Endothelial cell of umbilical vein (primary cell): ENCODE data around the gene ARHGDIB. TPM values are rescaled to one million over a fixed set of nuclear protein-coding genes. Genes with fewer than 3 reads are reported as not detected.

ENCODE experiments used
- BruUV-seq: library from RNA; stranded (reverse); fragments of 400-500 nt; replicated peaks from 2 replicates; lab custom pipeline; 2021; lab: Mats Ljungman, UMichigan
- CTCF ChIA-PET: fragments of 300-600, 350-600 bp; sonication (Branson Sonifier 250); formaldehyde crosslinking; loops from one replicate; lab custom pipeline; 2021; ENCODE audit warnings: antibody characterized with exemption, inconsistent platforms; lab: Charles Lee
- POLR2A ChIA-PET: fragments of 300-600, 350-600 bp; sonication (Branson Sonifier 250); formaldehyde crosslinking; loops from one replicate; lab custom pipeline; 2021; ENCODE audit warnings: antibody characterized with exemption, inconsistent platforms; lab: Charles Lee
- DNase-seq: peaks from one replicate; pipeline ENCODE4 v3.0.0-alpha.2; 2011; ENCODE audit warnings: low read depth, low spot score
- FAIRE-seq: peaks from 2 replicates; lab custom pipeline; 2011; peaks lifted over from hg19 to GRCh38; lab: Jason Lieb, UNC
- H2AFZ ChIP-seq: 2 replicates; pipeline ENCODE4 v1.6.0; 2012; ENCODE audit warnings: low read depth, low read length, control low read depth, inconsistent platforms
- H3K27ac ChIP-seq: 2 replicates; pipeline ENCODE4 v1.5.1; 2011; ENCODE audit warnings: low read depth, mild to moderate bottlenecking, control low read depth, low read length, moderate library complexity; ENCODE audit not compliant: insufficient read depth
- H3K27me3 ChIP-seq, 2 experiments: 2 replicates each; pipeline versions ENCODE4 v1.6.0 to v1.6.1; 2011; ENCODE audit warnings: low read length in 2 of 2, mixed read lengths in 1 of 2; ENCODE audit not compliant: control insufficient read depth in 2 of 2, insufficient read depth in 2 of 2
- H3K36me3 ChIP-seq, 2 experiments: 2 replicates in 1 of 2; 3 replicates in 1 of 2; pipeline ENCODE4 v1.5.1; 2011; ENCODE audit warnings: low read length in 2 of 2, mild to moderate bottlenecking in 1 of 2, moderate library complexity in 1 of 2; ENCODE audit not compliant: control insufficient read depth in 2 of 2, insufficient read depth in 2 of 2; ENCODE audit errors: extremely low read depth in 1 of 2
- H3K4me1 ChIP-seq: 3 replicates; pipeline ENCODE4 v1.5.1; 2011; ENCODE audit warnings: mild to moderate bottlenecking, low read length; ENCODE audit not compliant: control insufficient read depth, insufficient read depth; ENCODE audit errors: extremely low read depth
- H3K4me2 ChIP-seq: 2 replicates; pipeline ENCODE4 v1.6.1; 2011; ENCODE audit warnings: low read length, control low read depth, mixed read lengths; ENCODE audit not compliant: insufficient read depth
- H3K4me3 ChIP-seq, 3 experiments: fragments of 200-600 bp in 1 of 3; sonication (generic), shearing (Covaris generic) in 1 of 3; replicated peaks in 1 of 3; 2 replicates each; pipeline ENCODE4 v1.5.1; 2011 to 2016; ENCODE audit warnings: control low read depth in 3 of 3, low read length in 3 of 3, mild to moderate bottlenecking in 2 of 3, inconsistent platforms in 1 of 3, low read depth in 1 of 3, moderate library complexity in 1 of 3; ENCODE audit not compliant: insufficient read depth in 1 of 3
- H3K79me2 ChIP-seq: 2 replicates; pipeline ENCODE4 v1.6.0; 2012; ENCODE audit warnings: low read length, inconsistent platforms; ENCODE audit not compliant: control insufficient read depth, insufficient read depth
- H3K9ac ChIP-seq: replicated peaks from 2 replicates; pipeline ENCODE3; 2011; ENCODE audit warnings: low read length, control low read depth; ENCODE audit not compliant: insufficient read depth; ENCODE audit errors: extremely low read depth
- H3K9me1 ChIP-seq: replicated peaks from 3 replicates; pipeline ENCODE4 v1.6.0; 2011; ENCODE audit warnings: mild to moderate bottlenecking, low read length; ENCODE audit not compliant: control insufficient read depth, insufficient read depth; ENCODE audit errors: extremely low read depth
- H3K9me3 ChIP-seq: replicated peaks from 2 replicates; pipeline ENCODE4 v1.5.1; 2012; ENCODE audit warnings: low read length, inconsistent platforms; ENCODE audit not compliant: control insufficient read depth, insufficient read depth
- H4K20me1 ChIP-seq: replicated peaks from 2 replicates; pipeline ENCODE3; 2011; ENCODE audit warnings: mild to moderate bottlenecking, low read length; ENCODE audit not compliant: control insufficient read depth, insufficient read depth; ENCODE audit errors: extremely low read depth
- CTCF ChIP-seq, 2 donors: IDR thresholded peaks; 1 replicate in 1 of 2; 2 replicates in 1 of 2; pipeline ENCODE4 v1.5.1; 2011; ENCODE audit warnings: low read length in 2 of 2, mild to moderate bottlenecking in 2 of 2, moderate library complexity in 2 of 2, control low read depth in 1 of 2, inconsistent platforms in 1 of 2, low read depth in 1 of 2; ENCODE audit not compliant: insufficient read depth in 1 of 2; ENCODE audit errors: extremely low read depth in 1 of 2
- FOS ChIP-seq: IDR thresholded peaks from 2 replicates; pipeline ENCODE4 v1.6.1; 2011; ENCODE audit warnings: mild to moderate bottlenecking, low read length, moderate library complexity, borderline replicate concordance; ENCODE audit not compliant: insufficient read depth
- dilution Hi-C: fragments of 300-500 bp; cut with MboI; formaldehyde crosslinking; loops from one replicate; pipeline ENCODE4 v1.15.0; 2019; ENCODE audit warnings: low sequenced_read_pairs; ENCODE audit not compliant: extremely low pct_ligation_motif_present
- intact Hi-C: fragments of 100-400 bp; cut with micrococcal nuclease; formaldehyde crosslinking; loops from one replicate; pipeline ENCODE4 v1.10.0; 2022
- polyA plus RNA-seq, 4 experiments: library from polyadenylated mRNA; depleted of rRNA in 3 of 4; stranded (reverse) in 3 of 4; unstranded in 1 of 4; fragments of >200 nt; gene quantifications; 2 replicates each; pipeline versions ENCODE4 v1.2.1 to v1.2.3, GENCODE V29; 2011 to 2012; ENCODE audit warnings: missing spikeins in 1 of 4
- total RNA-seq: library from RNA; stranded (reverse); gene quantifications from 2 replicates; pipeline ENCODE4 v1.2.3, GENCODE V29; 2021

The ARHGDIB gene
- total and polyA plus RNA-seq, 2 donors (not counting 3 experiments of a cell fraction or from before 2014, with no cell fraction given): 483 to 1,200 TPM

- BruUV-seq: no TSS peak
- CTCF ChIA-PET: interaction anchor here (0.9 to 1.7 kb wide), 7 partner anchors 8 to 58 kb away, joined by 3 to 8 read pairs (median 3); no protein-coding TSS in a partner anchor
- no peak for FAIRE-seq
Observed at GRCh38 chr12:14937689-14938088, 23.7 kb downstream of the ARHGDIB start.

More at GRCh38 chr12:14937689-14938088, 23.7 kb downstream of the ARHGDIB start:
- Histone ChIP-seq H3K4me3 (no peak overlapping the region), H3K27me3 (no peaks in the 10 kb centered on the region), H3K4me1 (peaks cover 6% of the 10 kb centered on the region), H3K79me2 (no peaks in the 10 kb centered on the region), H3K4me2 (no peak overlapping the region), H4K20me1 (no peaks in the 10 kb centered on the region), H3K9me3 (no peaks in the 10 kb centered on the region), H2AFZ (no peak overlapping the region), H3K9ac (no peak overlapping the region), H3K9me1 (no peaks in the 10 kb centered on the region), H3K36me3 (peaks cover 5 to 6% of the 10 kb centered on the region in 2 experiments), H3K27ac (no peak overlapping the region)
- DNase-seq: no peak
- POLR2A ChIA-PET: interaction anchor here (0.5 kb wide), 1 partner anchor 11 kb away, joined by 4 read pairs; no protein-coding TSS in a partner anchor
- dilution Hi-C loops (no loop called here), intact Hi-C loops (no loop called here)
- TF ChIP-seq CTCF (IDR thresholded peaks at IDR 0.05; ENCODE audit: extremely low read depth in 1 of 2, insufficient read depth in 1 of 2, low read depth in 1 of 2, low read length in 2 of 2) (peak in 1 of 2 donors; percentile 5), FOS (no peak)
